B cell (primary cell): Measurements from ENCODE around the gene CFAP65. TPM values are rescaled to one million over a fixed set of nuclear protein-coding genes. Genes with fewer than 3 reads are reported as not detected.

Experiments
- ATAC-seq: fragments of 200-7000 bp; cut with Tn5 transposase; one replicate; pipeline ENCODE4 v1.10.0; 2021; ENCODE audit warnings: low read depth, mild to moderate bottlenecking, moderate number of reproducible peaks, moderate library complexity
- CTCF ChIA-PET: fragments of 350-600 bp; sonication (Branson Sonifier 250); formaldehyde crosslinking; loops from one replicate; lab custom pipeline; 2021; ENCODE audit warnings: antibody characterized with exemption, inconsistent platforms; lab: Charles Lee
- POLR2A ChIA-PET: fragments of 350-600 bp; sonication (Branson Sonifier 250); formaldehyde crosslinking; loops from one replicate; lab custom pipeline; 2021; ENCODE audit warnings: antibody characterized with exemption; lab: Charles Lee
- DNase-seq: peaks from one replicate; pipeline ENCODE4 v3.0.0; 2013
- H2AFZ ChIP-seq: 2 replicates; pipeline ENCODE4 v1.6.1; 2012; ENCODE audit warnings: mild to moderate bottlenecking, low read depth, low read length; ENCODE audit not compliant: insufficient read depth, poor library complexity, severe bottlenecking
- H3K27ac ChIP-seq, 2 donors: 1 replicate in 1 of 2; 2 replicates in 1 of 2; pipeline ENCODE4 v1.5.1; 2012 to 2013; ENCODE audit warnings: low read length in 2 of 2, mild to moderate bottlenecking in 2 of 2, moderate library complexity in 1 of 2
- H3K27me3 ChIP-seq, 4 experiments: fragments of 200-600 bp in 1 of 4; sonication (generic) in 1 of 4; replicated peaks in 1 of 4; 1 replicate in 2 of 4; 2 replicates in 2 of 4; pipeline versions ENCODE4 v1.6.1 to v1.7.0; 2013 to 2016; ENCODE audit warnings: low read length in 3 of 4, mild to moderate bottlenecking in 2 of 4, mixed read lengths in 1 of 4, moderate library complexity in 1 of 4; ENCODE audit not compliant: insufficient read depth in 4 of 4, control insufficient read depth in 3 of 4; ENCODE audit errors: control extremely low read depth in 1 of 4
- H3K36me3 ChIP-seq, 2 experiments: replicated peaks in 1 of 2; 1 replicate in 1 of 2; 2 replicates in 1 of 2; pipeline versions ENCODE4 v1.6.1 to v1.7.1; 2013; ENCODE audit warnings: low read length in 1 of 2; ENCODE audit not compliant: insufficient read depth in 2 of 2, control insufficient read depth in 1 of 2; ENCODE audit errors: control extremely low read depth in 1 of 2, extremely low read depth in 1 of 2
- H3K4me1 ChIP-seq, 2 donors: fragments of 200-600 bp in 1 of 2; sonication (generic) in 1 of 2; 1 replicate in 1 of 2; 2 replicates in 1 of 2; pipeline versions ENCODE4 v1.5.1 to v1.6.1; 2013 to 2017; ENCODE audit warnings: low read length in 2 of 2; ENCODE audit not compliant: control insufficient read depth in 2 of 2, insufficient read depth in 2 of 2
- H3K4me2 ChIP-seq: replicated peaks from 2 replicates; pipeline ENCODE3; 2012; ENCODE audit warnings: mild to moderate bottlenecking, low read depth, low read length; ENCODE audit not compliant: poor library complexity, severe bottlenecking
- H3K4me3 ChIP-seq, 5 experiments: fragments of 200-600 bp in 1 of 5; sonication (generic) in 1 of 5; 1 replicate in 3 of 5; 2 replicates in 2 of 5; pipeline versions ENCODE4 v1.5.1 to v1.7.0; 2011 to 2016; ENCODE audit warnings: low read length in 4 of 5, mild to moderate bottlenecking in 4 of 5, low read depth in 2 of 5, control low read depth in 1 of 5, moderate library complexity in 1 of 5; ENCODE audit not compliant: insufficient read depth in 1 of 5; ENCODE audit errors: control extremely low read depth in 1 of 5, extremely low read depth in 1 of 5
- H3K79me2 ChIP-seq: fragments of 200-600 bp; sonication (generic); one replicate; pipeline ENCODE4 v1.6.0; 2016; ENCODE audit warnings: low read length; ENCODE audit not compliant: control insufficient read depth, insufficient read depth
- H3K9ac ChIP-seq: fragments of 200-600 bp; sonication (generic); 2 replicates; pipeline ENCODE4 v1.6.1; 2017; ENCODE audit warnings: mild to moderate bottlenecking, low read length, moderate library complexity
- H3K9me3 ChIP-seq, 3 donors: one replicate each; pipeline versions ENCODE4 v1.6.1 to v1.7.1; 2013; ENCODE audit warnings: low read length in 2 of 3; ENCODE audit not compliant: control insufficient read depth in 2 of 3, insufficient read depth in 1 of 3; ENCODE audit errors: control extremely low read depth in 1 of 3
- H4K20me1 ChIP-seq: 2 replicates; pipeline ENCODE4 v1.6.0; 2012; ENCODE audit warnings: mild to moderate bottlenecking, low read length; ENCODE audit not compliant: insufficient read depth, control insufficient read depth, poor library complexity, severe bottlenecking
- H3K27ac Mint-ChIP-seq: one replicate; pipeline ENCODE4 v1.8.0; 2021; ENCODE audit warnings: mixed read lengths
- H3K27me3 Mint-ChIP-seq: one replicate; pipeline ENCODE4 v1.8.0; 2021; ENCODE audit warnings: mixed read lengths
- H3K4me1 Mint-ChIP-seq: one replicate; pipeline ENCODE4 v1.8.0; 2021; ENCODE audit warnings: mixed read lengths
- H3K4me3 Mint-ChIP-seq: one replicate; pipeline ENCODE4 v1.8.0; 2021; ENCODE audit warnings: mixed read lengths
- H3K9me3 Mint-ChIP-seq: one replicate; pipeline ENCODE4 v1.8.0; 2022; ENCODE audit warnings: mixed read lengths; ENCODE audit not compliant: insufficient read depth
- CTCF ChIP-seq: fragments of 200-600 bp; IDR thresholded peaks from one replicate; pipeline ENCODE4 v1.8.0; 2022; ENCODE audit warnings: antibody characterized with exemption, mild to moderate bottlenecking
- EZH2 ChIP-seq: IDR thresholded peaks from 2 replicates; pipeline ENCODE4 v1.6.1; 2012; ENCODE audit warnings: borderline replicate concordance, low read depth, mild to moderate bottlenecking, moderate library complexity, low read length; ENCODE audit not compliant: insufficient read depth, poor library complexity, severe bottlenecking
- WGBS: methylation state at CpG from one replicate; pipeline ENCODE4 v1.1.5; 2013; ENCODE audit warnings: missing lambda C conversion rate; ENCODE audit not compliant: insufficient coverage; 5-methylcytosine and 5-hydroxymethylcytosine counted together
- intact Hi-C: fragments of 100-400 bp; cut with micrococcal nuclease; formaldehyde crosslinking; loops from one replicate; pipeline ENCODE4 v1.10.0; 2022
- polyA plus RNA-seq: library from polyadenylated mRNA; depleted of rRNA; stranded (reverse); fragments of >200 nt; gene quantifications from 2 replicates; pipeline ENCODE4 v1.2.3, GENCODE V29; 2012
- total RNA-seq, 2 donors: library from RNA; stranded (reverse); fragments of 120-200 nt in 1 of 2; gene quantifications; 1 replicate in 1 of 2; 2 replicates in 1 of 2; pipeline versions ENCODE4 v1.2.3 to v1.2.4, GENCODE V29; 2013 to 2022

Gene CFAP65
- total and polyA plus RNA-seq, 2 donors (not counting 1 experiment from before 2014, with no cell fraction given): not detected

DNA sequence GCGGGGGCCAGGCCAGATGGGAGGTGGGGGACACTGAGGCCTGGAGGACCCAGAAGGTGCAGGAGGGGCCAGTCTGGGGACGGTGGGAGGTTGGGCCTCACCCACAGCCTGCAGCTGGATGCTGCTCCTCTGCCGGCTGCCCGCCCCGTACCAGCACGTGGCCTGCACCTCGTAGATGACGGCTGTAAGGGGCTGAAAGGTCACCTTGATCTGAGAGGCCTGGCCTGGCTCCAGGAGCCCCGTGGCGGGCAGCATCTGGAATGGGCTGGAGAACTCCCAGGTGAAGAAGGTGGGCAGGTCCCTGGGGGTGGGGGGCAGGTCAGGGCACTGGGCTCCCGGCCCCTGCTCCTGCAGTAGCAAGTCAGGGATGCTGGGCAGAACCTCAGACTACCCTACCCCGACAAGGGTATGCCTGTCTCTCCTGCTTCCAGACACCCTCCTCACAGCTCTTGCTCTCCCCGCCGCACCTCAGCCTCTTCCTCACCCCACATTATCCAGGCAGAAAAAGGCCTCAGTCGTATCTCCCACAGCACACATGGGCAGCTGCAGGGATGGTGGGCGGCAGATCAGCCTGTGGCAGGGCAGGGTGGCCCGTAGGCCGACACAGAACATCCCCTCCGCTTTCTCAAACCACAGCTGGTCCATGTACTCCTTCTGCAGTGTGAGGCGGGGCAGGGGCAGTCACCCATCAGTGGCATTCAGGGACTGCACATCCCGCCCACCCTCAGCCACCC lies 10.1 kb downstream of the CFAP65 start:
- Histone ChIP-seq H2AFZ (no peak overlapping the region), H3K9me3 (peaks cover 0 to 6% (median 0%) of the 10 kb centered on the region in 3 donors), H3K27me3 (peaks cover 0 to 23% (median 3%) of the 10 kb centered on the region in 4 experiments), H3K4me1 (no peaks in the 10 kb centered on the region), H3K27ac (no peak overlapping the region), H3K9ac (no peak overlapping the region), H3K36me3 (no peaks in the 10 kb centered on the region), H3K4me3 (no peak overlapping the region), H4K20me1 (no peaks in the 10 kb centered on the region), H3K79me2 (no peaks in the 10 kb centered on the region), H3K4me2 (no peak overlapping the region)
- DNase-seq (no peak), ATAC-seq (no peak)
- Mint-ChIP-seq H3K27me3 (peaks cover 47% of the 10 kb centered on the region), H3K9me3 (no peaks in the 10 kb centered on the region), H3K4me3 (no peak overlapping the region), H3K27ac (no peak overlapping the region), H3K4me1 (no peaks in the 10 kb centered on the region)
- ChIA-PET POLR2A (no interaction called here), CTCF (interaction anchor here (0.9 to 6.4 kb wide), 11 partner anchors 9 to 155 kb away, joined by 3 to 99 read pairs (median 4); partner anchors contain the start of gene IHH)
- WGBS: 92% methylated on average over 20 of the region's 21 CpGs
- no peak for TF ChIP-seq EZH2
- TF ChIP-seq CTCF: no peak
- intact Hi-C loops: no loop called here

DNA sequence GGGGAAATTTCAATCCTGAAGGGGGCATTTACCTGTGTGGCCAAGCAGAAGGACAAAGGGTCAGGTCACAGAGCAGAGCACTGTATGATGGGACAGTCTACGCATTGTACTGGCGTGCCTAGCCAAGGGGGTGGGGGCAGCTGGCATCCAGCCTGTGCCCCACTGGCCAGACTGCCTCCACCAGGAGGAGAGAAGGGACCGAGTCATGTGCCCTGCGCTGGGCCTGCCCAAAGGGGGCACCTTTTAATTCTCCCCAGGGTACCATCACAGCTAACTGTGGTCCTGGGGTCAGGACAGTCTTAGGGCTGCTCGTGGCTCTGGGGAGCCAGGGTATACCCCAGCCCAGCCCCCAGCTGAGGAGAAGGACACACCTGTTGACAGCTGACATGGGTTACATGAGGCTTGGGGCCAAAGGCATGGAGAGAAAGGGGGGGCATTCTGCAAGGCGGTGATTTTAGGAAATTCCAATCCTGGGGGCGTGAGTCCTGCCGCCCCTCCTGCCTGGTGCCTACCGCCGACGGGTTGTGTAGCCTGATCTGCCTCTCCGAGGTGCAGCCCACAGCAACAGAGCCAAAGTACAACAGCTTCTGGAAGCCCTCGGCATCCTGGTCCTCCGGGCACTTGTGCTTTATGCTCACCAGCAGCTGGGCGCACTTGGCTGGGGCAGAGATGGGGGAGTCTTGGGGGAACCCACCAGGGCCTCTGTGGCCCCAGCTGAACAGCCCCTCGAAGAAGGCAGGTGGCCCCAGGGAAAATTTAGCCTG lies 11.0 kb downstream of the CFAP65 start:
- Histone ChIP-seq H3K4me1 (no peaks in the 10 kb centered on the region), H3K79me2 (no peaks in the 10 kb centered on the region), H2AFZ (no peak overlapping the region), H3K4me3 (no peak overlapping the region), H3K27ac (no peak overlapping the region), H3K9me3 (peaks cover 0 to 6% (median 0%) of the 10 kb centered on the region in 3 donors), H4K20me1 (no peaks in the 10 kb centered on the region), H3K9ac (no peak overlapping the region), H3K4me2 (no peak overlapping the region), H3K27me3 (peaks cover 0 to 20% (median 3%) of the 10 kb centered on the region in 4 experiments), H3K36me3 (no peaks in the 10 kb centered on the region)
- Mint-ChIP-seq H3K4me3 (no peak overlapping the region), H3K9me3 (no peaks in the 10 kb centered on the region), H3K27me3 (peaks cover 43% of the 10 kb centered on the region), H3K27ac (no peak overlapping the region), H3K4me1 (no peaks in the 10 kb centered on the region)
- intact Hi-C loops: no loop called here
- WGBS: 90% methylated on average over 14 of the region's 16 CpGs
- no peak for ATAC-seq
- POLR2A ChIA-PET: no interaction called here
- TF ChIP-seq EZH2 (no peak), CTCF (no peak)
- DNase-seq: no peak
- CTCF ChIA-PET: interaction anchor here (0.5 to 6.4 kb wide), 29 partner anchors 9 to 499 kb away, joined by 3 to 99 read pairs (median 4); partner anchors contain the start of gene IHH
